GM21528 (cell line): ENCODE data around the gene KAZALD1.
A peak's percentile ranks its signal among the peaks of the same experiment; 100 is the strongest.

ENCODE experiments used
- ATAC-seq: cut with Tn5 transposase; IDR thresholded peaks from one replicate; pipeline ENCODE4 v1.9.1; 2021; ENCODE audit warnings: mild to moderate bottlenecking, moderate library complexity; ENCODE audit not compliant: unreplicated experiment, low FRiP score

The KAZALD1 gene, protein sequence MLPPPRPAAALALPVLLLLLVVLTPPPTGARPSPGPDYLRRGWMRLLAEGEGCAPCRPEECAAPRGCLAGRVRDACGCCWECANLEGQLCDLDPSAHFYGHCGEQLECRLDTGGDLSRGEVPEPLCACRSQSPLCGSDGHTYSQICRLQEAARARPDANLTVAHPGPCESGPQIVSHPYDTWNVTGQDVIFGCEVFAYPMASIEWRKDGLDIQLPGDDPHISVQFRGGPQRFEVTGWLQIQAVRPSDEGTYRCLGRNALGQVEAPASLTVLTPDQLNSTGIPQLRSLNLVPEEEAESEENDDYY

DNA sequence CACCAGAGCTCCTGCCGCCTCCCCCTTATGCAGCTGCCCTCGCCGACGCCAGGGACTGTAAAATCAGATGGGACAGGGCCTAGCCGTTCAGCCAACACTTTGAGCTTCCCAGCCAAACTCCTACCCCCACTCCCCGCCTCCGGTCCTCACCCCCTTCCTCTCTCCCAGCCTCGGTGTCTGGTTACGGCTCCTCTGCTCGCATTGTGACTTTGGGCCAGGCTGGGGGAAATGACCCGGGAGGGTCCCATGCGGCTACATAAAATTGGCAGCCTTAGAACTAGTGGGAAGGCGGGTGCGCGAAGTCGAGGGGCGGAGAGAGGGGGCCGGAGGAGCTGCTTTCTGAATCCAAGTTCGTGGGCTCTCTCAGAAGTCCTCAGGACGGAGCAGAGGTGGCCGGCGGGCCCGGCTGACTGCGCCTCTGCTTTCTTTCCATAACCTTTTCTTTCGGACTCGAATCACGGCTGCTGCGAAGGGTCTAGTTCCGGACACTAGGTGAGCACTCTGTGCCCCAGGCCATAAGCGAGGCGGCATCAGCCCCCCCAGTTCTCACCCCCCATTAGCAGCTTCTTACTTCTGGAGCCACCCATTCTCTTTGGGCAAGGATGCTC, at the start of gene KAZALD1:
Gene KAZALD1, plus strand, starts transcription at position 366 of the 608 bp plus-strand sequence. CDS start 604 bp downstream, outside the sequence.
- ATAC-seq = no peak

DNA sequence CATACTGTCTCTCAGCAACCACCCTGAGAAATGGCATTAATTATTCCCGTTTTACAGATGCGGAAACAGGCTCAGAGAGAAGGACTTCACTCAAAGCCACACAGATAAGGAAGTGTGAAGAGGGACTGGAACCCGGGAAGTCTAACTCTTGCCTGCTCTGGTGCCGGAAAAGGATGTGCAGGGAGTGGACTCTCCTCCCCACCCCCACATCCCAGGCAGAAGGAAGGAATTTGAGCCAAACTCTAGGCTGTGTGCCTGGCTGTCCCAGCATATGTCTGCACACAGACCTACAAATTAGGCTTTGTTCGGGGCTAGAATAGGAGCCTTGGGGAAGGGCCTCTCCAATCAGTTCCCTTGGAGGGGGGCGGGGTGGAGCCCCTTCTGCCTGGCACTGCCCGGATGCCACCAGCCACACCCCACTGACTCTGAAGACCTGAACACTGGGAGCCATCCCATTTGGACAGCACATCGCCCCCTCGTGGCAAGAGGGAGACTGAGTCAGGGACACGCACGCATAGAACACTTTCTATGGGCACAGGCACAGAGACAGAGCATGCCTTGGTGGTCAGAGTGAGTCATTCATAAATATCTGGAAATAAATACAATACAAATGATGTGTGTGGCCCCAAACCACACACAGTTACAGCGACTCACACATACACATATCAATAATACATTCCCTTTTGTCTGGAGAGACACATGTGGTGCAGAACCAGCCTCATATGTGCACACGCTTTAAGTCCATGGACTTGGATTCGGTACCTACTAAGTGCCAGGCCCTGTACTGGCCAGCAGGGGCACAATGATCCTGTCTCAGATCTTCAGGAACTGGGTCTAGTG, 49.0 kb upstream of the KAZALD1 start:
- peak; percentile 73 for ATAC-seq

DNA sequence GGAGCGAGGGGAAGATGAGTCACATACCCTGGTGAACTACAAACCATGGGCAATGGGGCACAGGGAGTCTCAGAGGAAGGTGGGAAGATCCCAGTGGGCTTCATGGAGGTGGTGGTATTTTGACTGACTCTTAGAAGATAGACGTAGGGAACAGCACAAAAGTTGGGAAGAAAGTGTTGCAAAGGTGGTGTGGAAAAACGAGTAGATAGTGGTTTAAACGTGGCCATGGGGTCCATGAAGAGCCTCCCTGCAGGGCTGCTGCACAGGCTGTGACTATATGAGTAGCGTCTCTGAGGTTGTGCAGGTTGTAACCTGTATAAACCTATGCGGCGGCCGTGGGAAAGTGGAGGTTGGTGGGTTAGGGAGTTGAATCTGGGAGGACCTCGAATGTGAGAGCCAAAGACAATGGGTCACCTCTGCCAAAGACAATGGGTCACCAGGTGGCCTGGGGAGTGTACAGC, 48.4 kb upstream of the KAZALD1 start:
- ATAC-seq = no peak

DNA sequence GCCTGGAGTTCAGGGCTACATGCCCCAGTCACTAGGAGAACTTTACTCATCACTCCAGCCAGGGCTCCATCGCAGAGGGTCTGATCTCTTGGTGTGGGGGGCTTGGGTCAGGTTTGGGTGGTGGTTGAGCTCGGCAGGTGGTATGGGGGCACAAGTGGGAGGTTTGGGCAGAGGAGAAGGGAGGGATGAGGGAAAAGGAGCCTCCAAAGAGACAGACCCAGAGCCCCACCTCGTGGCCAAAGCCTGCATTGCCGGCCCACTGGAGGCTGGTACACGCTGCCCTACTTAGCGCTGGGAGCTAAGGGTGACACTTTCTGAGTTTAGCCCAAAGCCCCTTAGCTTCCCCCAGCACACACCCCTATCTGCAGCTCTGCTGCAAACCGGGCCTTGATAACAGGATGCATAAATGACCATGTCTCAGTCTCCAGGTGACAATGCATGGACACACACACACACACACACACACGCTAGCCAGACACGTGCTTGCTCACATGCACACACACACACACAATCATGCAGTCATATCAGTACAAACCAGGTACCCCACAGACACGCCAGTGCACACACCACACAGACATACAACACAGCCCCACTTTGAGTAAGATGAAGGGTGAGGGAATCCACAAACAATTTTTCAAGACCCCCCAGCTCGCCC, 47.4 kb upstream of the KAZALD1 start:
- ATAC-seq = no peak

DNA sequence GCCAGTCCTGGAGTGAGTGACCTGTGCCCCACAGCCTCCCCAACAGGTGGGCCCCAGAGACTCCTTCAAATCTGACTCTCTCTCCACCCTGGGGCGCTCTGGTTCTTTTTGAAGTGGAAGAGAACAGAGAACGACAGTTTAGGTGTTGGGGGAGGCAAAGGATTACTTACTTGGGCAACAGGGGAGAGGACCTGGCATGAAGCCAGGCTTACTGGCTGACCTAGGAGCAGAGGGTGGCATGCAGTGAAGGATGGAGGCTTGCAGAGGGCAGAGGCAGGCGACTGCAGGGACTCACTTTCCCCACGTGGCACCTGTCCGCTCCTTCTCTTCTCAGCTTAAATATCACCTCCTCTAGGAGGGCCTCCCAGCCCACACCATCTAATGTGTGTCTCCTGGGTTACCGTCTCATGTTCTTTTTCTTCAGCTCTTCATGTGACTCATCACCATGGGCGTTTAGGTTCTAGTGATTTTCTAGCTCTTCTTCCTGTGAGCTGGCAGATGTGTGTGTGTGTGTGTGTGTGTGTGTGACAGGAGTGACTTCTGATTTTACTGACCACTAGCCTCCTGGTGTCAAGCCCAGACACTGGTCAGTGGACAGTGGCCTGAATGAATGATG, 46.7 kb upstream of the KAZALD1 start:
- no peak for ATAC-seq

DNA sequence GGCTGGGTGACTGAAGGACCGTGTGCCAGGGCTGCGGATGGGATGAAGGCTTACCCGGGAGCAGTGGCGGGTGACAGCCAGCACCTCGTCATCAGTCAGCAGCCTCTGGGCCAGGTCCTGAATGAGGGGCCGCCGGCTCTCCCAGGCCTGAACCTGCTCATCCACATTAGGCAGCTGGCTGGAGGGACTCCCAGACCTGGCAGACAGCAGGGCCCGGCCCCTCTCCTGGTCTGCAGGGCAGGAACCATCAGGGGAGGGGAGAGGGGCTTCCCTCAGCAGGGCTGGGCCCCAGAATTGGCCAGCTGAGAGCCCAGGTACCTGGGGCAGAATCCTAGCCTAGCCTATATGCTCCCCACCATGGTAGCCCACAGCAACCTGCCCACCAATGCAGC, 46.2 kb upstream of the KAZALD1 start:
- ATAC-seq = no peak

DNA sequence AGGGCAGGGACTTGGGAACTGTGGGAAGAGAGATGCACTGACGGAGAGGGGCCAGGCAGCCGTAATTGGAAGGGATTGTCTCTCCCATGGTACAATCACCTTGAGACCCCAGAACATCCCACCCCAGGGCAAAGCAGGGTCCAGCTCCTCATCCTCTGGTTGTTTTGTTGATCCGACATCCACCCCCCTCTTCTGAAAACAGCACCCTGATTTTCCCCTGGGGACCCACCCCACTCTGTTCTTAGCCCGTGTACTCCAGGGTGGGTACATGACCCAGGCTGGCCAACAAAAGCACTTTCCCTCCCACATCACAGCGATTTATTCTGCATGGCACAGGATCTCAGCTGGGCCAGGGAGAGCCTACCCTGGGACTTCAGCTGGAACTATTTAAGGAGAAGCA, 45.0 kb upstream of the KAZALD1 start:
- ATAC-seq = no peak

DNA sequence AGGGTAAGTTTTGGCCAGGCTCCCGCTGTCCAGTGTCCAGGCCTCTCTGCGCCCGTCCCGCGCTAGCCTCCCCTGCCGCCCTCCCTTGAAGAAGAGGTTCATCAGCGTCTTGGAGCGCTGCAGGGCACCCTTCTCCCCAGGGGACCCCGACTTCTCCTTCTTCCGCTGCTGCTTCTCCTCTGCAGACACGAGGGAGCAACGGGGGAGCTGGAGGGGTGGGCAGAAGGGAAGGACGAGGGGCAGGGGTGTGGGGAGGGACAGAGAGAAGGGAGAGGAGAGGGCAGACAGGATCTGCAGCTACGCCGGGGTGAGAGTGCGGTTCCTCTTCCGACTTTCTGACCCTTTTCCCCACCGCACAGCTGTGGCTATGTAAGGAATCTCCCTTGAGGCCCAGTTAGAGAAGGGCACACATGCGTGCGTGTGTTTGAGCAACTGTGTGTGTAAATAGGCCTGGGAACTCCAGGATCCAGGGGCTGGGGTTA, 43.6 kb upstream of the KAZALD1 start:
- ATAC-seq = no peak

DNA sequence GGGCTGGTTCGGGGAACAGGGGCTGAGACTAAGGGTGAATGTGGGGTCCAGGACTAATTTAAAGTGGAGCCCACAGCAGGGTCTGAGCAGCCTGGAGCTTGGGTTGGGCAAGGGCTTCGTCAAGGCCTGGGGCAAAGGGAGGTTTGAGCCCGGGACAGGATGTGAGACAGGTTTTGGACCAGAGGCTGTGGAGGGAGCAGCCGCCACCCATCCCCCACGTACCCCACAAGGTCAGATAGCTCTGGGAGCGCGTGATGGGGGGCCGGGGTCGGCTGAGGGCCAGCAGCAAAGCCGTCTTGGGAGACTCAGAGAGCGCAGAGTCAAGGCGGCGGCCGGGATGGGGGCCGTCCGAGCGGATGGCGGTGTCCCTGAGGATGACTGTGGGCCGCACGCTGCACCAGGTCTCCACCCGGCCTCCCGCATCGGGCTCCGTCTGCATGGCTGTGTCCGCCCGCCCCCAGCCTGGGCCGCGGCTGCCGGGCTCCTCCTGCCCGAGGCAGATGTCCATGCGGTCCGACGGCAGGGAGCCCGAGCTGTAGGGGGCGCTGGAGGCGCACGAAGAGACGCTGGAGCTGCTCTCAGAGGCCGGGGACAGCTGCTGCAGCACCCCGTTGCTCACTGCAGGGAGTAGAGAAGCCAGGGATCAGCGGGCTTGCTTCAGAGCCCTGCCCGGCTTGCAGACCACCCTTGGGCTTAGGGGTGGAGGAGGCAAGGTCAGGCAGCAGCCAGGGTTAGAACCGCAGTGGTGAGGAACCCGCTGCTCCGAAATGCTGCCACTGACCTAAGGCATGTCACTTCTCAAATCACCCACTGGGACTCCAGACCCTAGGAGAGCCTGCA, 43.0 kb upstream of the KAZALD1 start:
- ATAC-seq = no peak

DNA sequence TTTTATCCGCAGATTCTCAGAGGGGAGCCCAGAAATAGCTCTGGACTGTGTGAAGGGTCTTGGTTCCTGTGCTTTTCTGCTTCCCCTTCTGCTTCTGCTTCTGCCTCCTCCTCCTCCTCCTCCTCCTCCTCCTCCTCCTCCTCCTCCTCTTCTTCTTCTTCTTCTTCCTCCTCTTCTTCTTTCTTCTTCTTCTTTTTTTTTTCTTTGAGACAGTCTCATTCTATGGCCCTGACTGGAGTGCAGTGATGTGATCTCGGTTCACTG, 42.4 kb upstream of the KAZALD1 start:
- no peak for ATAC-seq

DNA sequence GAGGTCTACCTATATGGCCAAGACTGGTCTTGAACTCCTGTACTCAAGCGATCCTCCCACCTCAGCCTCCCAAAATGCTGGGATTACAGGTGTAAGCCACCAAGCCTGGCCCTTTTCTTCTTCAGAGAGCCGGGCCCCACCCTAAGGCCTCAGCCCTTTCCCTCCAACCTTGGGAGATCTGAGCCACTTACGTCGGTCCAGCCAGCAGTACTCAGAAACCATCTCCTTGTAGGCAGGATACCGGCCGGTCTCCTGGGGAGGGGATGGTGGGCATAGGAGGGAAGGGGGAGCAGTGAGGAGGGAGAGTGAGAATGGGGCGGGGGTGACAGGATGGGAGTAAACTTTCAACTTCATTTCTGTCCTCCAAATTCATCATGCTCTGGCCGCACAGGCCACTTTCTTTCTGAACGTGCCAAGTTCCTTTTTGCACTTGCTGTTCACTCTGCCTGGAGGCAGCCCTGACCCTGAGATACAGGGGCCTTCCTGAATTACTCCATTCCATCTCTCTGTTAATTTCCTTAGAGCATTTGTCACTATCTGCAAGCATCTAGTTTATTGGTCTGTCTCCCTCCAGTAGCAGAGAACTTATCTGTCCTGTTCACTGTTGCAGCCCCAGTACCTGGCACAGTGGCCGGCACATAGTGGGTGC, 41.2 kb upstream of the KAZALD1 start:
- no peak for ATAC-seq

DNA sequence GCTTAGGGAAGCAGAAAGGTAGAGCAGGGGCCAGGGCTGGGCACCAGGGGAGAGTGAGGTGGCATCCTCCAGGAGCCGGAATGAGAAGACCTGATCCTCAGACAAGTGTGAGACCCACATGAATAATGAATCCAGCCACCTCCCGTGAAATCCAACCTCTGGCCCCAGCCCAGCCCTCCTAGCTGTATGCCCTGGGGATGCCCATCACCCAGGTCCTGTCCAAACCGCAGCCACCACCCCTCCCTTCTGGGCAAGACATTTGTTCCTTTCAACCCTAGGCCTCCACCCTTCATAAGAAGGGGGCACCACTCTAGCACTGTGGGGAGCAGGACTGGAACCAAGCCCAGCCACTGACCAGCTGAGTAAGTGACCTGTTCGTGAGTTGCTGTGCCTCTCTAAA, 40.5 kb upstream of the KAZALD1 start:
- no peak for ATAC-seq

DNA sequence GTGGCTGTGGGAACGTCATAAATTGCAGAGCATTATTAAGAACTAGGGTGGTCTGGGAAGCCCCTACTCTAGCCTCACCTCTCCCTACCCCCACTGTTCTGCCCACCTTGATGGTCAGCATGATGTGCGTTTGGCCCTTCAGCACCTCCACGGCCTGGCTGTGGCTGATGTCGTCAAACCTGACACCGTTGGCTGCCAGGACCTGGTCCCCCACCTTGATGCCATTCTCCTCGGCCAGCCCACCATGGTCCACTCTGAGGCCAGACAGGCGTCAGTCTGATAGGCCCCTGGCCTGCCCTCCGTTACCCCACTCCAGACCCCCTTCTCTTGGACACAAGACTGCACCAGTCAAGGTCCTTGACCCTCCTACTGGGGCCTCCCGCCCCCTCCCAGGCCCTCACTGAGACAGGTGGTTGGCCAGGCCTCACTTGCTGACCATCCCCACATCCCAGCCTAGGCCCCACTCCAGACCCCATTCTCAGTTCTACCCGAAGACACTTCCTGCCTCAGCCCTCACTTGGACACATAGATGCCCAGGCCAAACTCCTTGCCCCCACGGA, 40.0 kb upstream of the KAZALD1 start:
- no peak for ATAC-seq

DNA sequence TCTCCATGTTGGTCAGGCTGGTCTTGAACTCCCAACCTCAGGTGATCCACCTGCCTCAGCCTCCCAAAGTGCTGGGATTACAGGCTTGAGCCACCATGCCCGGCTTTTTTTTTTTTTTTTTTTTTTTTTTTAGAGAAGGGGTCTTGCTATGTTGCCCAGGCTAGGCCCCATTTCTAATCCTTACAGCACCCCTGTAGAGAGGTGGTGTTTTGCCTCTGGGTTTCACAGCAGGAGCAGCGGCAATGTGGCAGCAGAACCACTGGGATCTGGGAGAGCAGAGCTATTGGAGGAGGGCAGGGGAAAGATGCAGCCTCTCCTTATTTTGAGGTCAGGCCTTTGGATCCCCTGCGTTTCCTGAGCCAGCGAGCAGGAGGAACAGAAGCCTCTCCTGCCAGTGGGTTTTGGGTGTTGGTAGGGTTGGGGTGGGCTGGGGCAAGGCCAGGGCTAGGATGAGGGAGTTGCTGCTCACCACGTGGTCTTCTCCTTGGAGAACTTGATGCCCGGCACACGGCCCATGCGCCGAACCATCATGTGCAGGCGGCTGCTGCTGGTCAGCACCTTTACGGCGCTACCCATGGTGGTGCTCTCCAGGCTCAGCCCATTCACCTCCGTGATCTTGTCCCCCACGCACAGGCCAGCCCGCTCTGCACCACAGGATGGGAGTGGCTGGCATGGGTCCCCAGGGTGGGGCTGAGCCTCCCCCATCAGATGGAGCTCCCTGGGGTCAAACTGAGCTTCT, 38.7 kb upstream of the KAZALD1 start:
- no peak for ATAC-seq

DNA sequence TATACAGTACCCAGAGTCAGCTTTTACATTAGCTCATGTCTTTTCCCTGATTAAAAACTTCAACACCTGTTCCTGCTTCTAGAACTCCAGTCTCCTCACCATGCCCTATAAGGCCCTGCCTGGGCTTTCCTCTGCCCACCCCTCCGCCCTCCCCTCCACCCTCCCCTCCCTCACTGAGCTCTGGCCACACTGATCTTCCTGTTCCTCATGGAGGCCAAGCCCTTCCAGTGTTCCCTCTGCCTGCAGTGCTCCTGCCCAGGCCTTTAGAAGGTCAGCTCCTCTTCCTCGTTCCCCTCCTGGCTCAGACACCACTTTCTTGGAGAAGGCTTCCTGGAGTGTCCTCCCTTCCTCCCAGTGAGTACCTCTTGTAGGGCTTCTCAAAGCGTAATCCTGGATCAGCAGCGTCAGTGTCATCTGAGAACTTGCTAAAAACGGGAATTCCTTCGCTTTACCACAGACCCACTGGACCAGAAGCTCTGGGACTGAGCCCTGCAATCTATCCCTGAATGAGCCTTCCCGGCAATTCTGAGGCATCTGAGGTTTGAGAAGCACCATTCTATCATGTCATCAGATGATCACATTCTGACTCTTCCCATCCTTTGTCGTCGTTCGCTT, 34.6 kb upstream of the KAZALD1 start:
- no peak for ATAC-seq

DNA sequence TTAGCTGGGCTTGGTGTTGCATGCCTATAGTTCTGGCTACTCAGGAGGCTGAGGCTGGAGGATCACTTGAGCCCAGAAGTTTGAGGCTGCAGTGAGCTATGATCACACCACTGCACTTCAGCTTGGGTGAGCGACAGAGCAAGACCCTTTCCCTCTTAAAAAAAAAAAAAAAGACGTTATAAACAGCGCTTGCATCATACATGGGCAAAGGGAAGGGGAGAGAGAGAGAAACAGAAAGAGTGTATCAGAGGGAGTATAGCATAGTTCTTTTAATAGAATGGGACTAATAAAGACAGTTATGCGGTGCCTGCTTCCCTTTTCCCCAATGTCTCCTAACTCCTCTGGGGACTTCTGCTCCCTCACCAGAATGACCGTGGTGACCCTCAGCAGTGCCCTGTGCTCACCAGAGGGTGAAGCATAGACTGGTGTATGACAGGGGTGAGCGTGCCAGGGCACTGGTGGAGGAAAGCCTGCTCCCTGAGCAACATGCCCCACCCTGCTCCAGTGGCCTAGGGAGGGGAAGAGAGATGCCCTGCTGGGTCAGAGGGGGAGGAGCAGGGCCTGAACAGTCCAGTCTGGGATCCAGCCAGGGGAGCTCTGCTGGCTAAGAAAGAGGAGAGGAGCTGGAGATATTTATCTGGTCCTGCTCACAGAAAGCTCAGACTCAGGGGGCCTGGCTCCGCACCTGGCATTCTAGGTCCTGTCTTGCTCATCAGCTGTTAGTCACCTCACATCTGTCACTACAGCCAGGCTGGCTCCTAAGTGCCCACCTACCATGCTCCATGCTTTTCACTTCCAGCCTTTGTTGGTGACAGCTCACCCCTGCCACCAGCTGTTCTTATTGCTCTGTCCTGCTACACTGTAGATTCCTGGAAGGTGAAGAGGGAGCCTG, 33.1 kb upstream of the KAZALD1 start:
- ATAC-seq = no peak
